ENCODE results near the gene CREG2. TPM values are rescaled to one million over a fixed set of nuclear protein-coding genes. Genes with fewer than 3 reads are reported as not detected.
"Not testable (repeated sequence)": the region's sequence is repeated elsewhere in the genome, so short reads cannot be mapped to it uniquely, and the experiment has no call there.

Gene CREG2
- total RNA-seq, 6 experiments from 2014 or later = not detected

DNA sequence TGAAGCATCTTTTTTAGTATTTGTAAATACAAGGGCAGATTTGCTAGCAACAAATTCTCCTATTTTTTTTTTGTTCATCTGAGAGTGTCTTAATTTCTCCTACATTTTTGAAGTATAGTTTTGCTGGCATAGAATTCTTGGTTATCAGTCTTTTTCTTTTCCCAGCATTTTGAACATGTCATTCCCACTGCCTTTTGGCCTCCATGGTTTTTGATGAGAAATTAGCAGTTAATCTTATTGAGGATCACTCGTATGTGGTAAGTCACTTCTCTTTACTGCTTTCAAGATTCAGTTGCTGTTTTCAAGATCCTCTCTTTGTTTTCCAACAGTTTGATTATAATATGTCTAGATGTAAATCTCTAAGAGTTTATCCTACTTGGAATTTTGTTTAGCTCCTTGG lies 61.9 kb downstream of the CREG2 start:
- Mint-ChIP-seq H3K4me3 (no peak overlapping the region), H3K9me3 (no peaks in the 10 kb centered on the region), H3K4me1 (ENCODE audit: low read depth) (no peaks in the 10 kb centered on the region), H3K27ac (no peak overlapping the region), H3K27me3 (ENCODE audit: insufficient read depth) (peaks cover 6% of the 10 kb centered on the region; the same call in 1 of the 2 replicates), H3K36me3 (ENCODE audit: low read depth) (no peaks in the 10 kb centered on the region)
- TF ChIP-seq, protein P1, sequence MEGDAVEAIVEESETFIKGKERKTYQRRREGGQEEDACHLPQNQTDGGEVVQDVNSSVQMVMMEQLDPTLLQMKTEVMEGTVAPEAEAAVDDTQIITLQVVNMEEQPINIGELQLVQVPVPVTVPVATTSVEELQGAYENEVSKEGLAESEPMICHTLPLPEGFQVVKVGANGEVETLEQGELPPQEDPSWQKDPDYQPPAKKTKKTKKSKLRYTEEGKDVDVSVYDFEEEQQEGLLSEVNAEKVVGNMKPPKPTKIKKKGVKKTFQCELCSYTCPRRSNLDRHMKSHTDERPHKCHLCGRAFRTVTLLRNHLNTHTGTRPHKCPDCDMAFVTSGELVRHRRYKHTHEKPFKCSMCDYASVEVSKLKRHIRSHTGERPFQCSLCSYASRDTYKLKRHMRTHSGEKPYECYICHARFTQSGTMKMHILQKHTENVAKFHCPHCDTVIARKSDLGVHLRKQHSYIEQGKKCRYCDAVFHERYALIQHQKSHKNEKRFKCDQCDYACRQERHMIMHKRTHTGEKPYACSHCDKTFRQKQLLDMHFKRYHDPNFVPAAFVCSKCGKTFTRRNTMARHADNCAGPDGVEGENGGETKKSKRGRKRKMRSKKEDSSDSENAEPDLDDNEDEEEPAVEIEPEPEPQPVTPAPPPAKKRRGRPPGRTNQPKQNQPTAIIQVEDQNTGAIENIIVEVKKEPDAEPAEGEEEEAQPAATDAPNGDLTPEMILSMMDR (IDR thresholded peaks at IDR 0.05) = no peak
- no peak for DNase-seq

DNA sequence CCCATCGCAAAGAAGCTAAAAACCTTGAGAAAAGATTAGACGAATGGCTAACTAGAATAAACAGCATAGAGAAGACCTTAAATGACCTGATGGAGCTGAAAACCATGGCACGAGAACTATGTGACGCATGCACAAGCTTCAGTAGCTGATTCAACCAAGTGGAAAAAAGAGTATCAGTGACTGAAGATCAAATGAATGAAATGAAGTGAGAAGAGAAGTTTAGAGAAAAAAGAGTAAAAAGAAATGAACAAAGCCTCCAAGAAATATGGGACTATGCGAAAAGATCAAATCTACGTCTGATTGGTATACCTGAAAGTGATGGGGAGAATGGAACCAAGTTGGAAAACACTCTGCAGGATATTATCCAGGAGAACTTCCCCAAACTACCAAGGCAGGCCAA lies 70.7 kb downstream of the CREG2 start:
- DNase-seq; H3K4me1 Mint-ChIP-seq (ENCODE audit: low read depth); H3K4me3 Mint-ChIP-seq; H3K27ac Mint-ChIP-seq; H3K9me3 Mint-ChIP-seq: not testable (repeated sequence)
- Mint-ChIP-seq H3K27me3 (ENCODE audit: insufficient read depth) (peaks cover 39% of the 10 kb centered on the region), H3K36me3 (ENCODE audit: low read depth) (peaks cover 10% of the 10 kb centered on the region; the same call in 1 of the 2 replicates)

DNA sequence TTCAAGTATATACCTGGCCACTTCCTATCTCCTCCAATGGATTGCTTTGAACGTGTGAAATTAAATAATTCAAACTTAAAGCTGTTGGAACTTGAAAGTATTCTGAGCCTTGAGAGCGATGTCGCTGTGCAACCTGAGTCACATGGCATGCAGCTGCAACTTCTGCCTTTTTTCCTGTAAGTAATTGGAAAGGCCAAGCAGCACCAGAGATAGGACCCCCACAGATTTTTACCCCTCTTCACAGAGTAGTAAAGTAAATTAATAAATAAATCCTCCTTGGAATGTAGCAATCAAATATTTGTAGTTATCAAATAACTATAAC lies 75.6 kb downstream of the CREG2 start:
- TF ChIP-seq, protein P1 (IDR thresholded peaks at IDR 0.05) = no peak
- Mint-ChIP-seq H3K36me3 (ENCODE audit: low read depth) (0 out of 2 replicates have a peak, but pooled peaks cover 1% of the 10 kb centered on the region), H3K9me3 (0 out of 2 replicates have a peak, but pooled peaks cover under 1% of the 10 kb centered on the region), H3K4me1 (ENCODE audit: low read depth) (peaks cover 30% of the 10 kb centered on the region), H3K27ac (no peak overlapping the region), H3K27me3 (ENCODE audit: insufficient read depth) (peaks cover 6% of the 10 kb centered on the region), H3K4me3 (no peak overlapping the region)
- DNase-seq = no peak

DNA sequence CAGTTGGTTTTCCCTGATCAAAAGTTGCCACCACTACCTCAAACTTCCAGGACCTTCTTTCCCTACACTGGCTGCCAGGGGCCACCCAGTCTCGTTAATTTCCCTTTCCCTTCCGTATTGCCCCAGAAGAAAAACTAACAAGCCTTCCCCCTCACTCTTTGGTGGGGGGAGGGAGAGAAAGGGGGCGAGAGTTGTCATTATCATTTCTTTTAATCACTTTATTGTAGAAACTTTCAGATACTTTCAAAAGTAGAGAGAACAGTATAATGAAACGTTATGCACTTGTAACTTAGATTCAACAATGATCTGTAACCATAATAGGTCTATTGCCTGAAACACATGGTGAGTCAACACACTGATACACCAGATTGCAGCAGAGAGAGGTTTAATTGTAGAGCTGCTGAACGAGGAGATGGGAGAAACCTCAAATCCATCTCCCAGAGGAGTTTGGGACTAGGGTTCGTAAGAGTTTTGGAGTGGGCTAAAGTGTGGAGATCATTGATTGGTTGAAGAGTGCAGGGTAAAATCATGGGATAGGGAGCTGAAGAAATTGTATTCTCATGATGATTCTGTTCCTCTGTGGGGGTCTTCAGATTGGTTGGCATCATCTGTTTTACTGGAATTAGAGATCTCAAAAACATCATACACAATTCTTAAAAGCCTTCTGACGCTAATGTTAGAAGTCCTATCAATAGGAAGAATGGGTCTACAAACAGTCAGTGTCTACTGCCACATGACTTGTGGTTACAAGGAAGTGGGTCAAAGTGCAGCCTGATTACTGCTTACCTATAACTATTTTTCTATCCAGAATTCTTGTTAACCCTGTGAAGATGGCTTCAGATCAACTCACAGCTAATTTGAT lies 76.2 kb downstream of the CREG2 start:
- TF ChIP-seq, protein P1 (IDR thresholded peaks at IDR 0.05) = no peak
- Mint-ChIP-seq H3K9me3 (no peaks in the 10 kb centered on the region), H3K36me3 (ENCODE audit: low read depth) (no peaks in the 10 kb centered on the region), H3K4me3 (no peak overlapping the region), H3K4me1 (ENCODE audit: low read depth) (peaks cover 35% of the 10 kb centered on the region), H3K27ac (no peak overlapping the region), H3K27me3 (ENCODE audit: insufficient read depth) (peaks cover 4% of the 10 kb centered on the region)
- no peak for DNase-seq

DNA sequence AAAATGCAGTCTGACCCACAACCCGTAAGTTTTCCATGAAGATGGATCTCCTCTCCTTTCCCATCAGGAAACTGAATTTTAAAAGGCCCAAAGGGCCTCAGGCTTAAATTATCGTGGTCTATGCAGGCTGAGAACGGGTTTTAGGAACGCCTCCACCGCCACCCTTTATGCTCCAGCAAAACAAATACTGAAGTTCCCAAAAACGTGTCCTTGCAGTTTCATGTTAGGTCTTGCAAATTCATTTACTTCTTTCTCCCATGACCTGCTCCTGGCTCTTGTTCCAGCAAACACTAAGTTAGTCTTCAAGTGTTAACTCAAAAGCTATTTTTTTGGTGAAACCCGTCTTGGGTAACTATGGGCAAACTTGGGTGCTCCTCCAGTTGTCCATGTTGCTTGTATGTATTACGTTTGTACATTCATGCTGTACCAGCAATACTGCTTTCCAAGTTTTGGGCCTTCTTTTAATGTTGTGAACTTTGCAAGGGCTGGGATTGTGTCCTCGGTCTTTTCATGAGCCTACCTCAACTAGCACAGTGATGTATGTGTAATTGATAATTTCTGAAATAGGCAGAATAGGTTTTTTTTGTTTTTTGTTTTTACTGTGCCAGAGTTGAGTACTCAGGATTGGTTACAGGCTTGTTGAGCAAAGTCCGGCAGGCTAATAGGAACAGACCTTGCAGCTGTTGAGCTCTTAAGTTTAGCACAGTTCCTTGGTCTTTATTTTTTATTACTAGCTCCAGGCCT lies 77.0 kb downstream of the CREG2 start:
- Mint-ChIP-seq H3K36me3 (ENCODE audit: low read depth) (0 out of 2 replicates have a peak, but pooled peaks cover 6% of the 10 kb centered on the region), H3K4me1 (ENCODE audit: low read depth) (peaks cover 44% of the 10 kb centered on the region), H3K9me3 (no peaks in the 10 kb centered on the region), H3K4me3 (peak overlapping the region; percentile 11; the same call in 1 of the 2 replicates), H3K27me3 (ENCODE audit: insufficient read depth) (peaks cover 4% of the 10 kb centered on the region), H3K27ac (no peak overlapping the region)
- DNase-seq = no peak
- TF ChIP-seq, protein P1 (IDR thresholded peaks at IDR 0.05) = no peak

Data from HFFc6 (cell line).